HL-60 (cell line): Measurements from ENCODE around the gene QRICH1.
A peak's percentile ranks its signal among the peaks of the same experiment; 100 is the strongest.

Experiments used
- DNase-seq, 2 experiments: peaks; one replicate each; pipeline ENCODE4 v3.0.0-alpha.2; 2010 to 2020; ENCODE audit warnings: low read depth in 1 of 2, low spot score in 1 of 2
- H3K27ac ChIP-seq: fragments of 250-450 bp; sonication (Bioruptor Pico); replicated peaks from 2 replicates; pipeline ENCODE4 v1.5.1; 2020; ENCODE audit warnings: mild to moderate bottlenecking, moderate library complexity
- H3K27me3 ChIP-seq: fragments of 250-450 bp; sonication (Bioruptor Pico); 2 replicates; pipeline ENCODE4 v1.5.1; 2021; ENCODE audit warnings: mild to moderate bottlenecking, moderate library complexity; ENCODE audit not compliant: insufficient read depth, poor library complexity, severe bottlenecking
- H3K4me3 ChIP-seq: replicated peaks from 2 replicates; pipeline ENCODE4 v1.5.1; 2011; ENCODE audit warnings: mild to moderate bottlenecking, control low read depth, low read length; ENCODE audit not compliant: insufficient read depth
- GABPA ChIP-seq: IDR thresholded peaks from 2 replicates; pipeline ENCODE4 v1.6.1; 2012; ENCODE audit warnings: low read depth
- POLR2AphosphoS5 ChIP-seq: IDR thresholded peaks from 2 replicates; pipeline ENCODE4 v1.6.1; 2012; ENCODE audit warnings: low read depth
- SPI1 ChIP-seq: IDR thresholded peaks from 2 replicates; pipeline ENCODE4 v1.6.1; 2012; ENCODE audit warnings: low read depth, mild to moderate bottlenecking, borderline replicate concordance
- TF ChIP-seq, protein P1 (sequence below): IDR thresholded peaks from 2 replicates; pipeline ENCODE4 v1.6.1; 2012; ENCODE audit warnings: low read depth; ENCODE audit not compliant: insufficient replicate concordance
- TF ChIP-seq, protein P2 (sequence below): IDR thresholded peaks from one replicate; pipeline ENCODE4 v1.5.1; 2011; ENCODE audit warnings: low read length, control low read depth, inconsistent platforms; ENCODE audit not compliant: insufficient read depth

Gene QRICH1

DNA sequence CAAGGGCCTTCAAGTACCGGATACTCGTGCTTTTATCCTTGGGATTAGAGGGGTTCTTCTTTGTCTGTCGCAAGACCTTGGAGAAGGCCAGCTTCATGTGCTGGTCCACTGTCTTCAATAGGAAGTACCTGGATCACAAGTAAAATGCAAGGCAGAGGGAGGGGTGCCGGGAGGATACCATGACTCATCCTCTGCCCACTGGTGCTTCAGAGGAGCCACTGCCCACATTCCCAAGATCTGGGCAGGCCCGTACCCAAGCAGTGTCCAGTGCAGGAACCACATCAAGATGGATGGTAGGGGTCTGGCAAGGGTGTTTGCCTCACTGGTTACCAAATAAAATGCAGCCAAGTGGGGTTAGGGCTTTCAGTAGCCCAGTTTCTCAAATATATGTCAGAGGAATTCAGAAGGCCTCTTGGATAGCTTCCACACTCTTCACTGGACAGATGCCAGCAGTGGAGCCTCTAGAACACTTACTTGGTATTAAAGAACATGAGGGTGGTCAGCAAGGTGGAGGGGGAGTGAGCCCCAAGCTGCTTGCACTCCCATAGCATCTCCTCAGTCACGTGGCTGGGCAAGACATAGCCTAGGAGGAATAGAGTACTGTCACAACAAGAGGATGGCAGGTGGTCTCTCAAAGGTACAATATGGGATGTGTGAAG lies 61.1 kb downstream of the QRICH1 start:
- TF ChIP-seq POLR2AphosphoS5 (no peak), GABPA (no peak), SPI1 (no peak)
- TF ChIP-seq, protein P1, sequence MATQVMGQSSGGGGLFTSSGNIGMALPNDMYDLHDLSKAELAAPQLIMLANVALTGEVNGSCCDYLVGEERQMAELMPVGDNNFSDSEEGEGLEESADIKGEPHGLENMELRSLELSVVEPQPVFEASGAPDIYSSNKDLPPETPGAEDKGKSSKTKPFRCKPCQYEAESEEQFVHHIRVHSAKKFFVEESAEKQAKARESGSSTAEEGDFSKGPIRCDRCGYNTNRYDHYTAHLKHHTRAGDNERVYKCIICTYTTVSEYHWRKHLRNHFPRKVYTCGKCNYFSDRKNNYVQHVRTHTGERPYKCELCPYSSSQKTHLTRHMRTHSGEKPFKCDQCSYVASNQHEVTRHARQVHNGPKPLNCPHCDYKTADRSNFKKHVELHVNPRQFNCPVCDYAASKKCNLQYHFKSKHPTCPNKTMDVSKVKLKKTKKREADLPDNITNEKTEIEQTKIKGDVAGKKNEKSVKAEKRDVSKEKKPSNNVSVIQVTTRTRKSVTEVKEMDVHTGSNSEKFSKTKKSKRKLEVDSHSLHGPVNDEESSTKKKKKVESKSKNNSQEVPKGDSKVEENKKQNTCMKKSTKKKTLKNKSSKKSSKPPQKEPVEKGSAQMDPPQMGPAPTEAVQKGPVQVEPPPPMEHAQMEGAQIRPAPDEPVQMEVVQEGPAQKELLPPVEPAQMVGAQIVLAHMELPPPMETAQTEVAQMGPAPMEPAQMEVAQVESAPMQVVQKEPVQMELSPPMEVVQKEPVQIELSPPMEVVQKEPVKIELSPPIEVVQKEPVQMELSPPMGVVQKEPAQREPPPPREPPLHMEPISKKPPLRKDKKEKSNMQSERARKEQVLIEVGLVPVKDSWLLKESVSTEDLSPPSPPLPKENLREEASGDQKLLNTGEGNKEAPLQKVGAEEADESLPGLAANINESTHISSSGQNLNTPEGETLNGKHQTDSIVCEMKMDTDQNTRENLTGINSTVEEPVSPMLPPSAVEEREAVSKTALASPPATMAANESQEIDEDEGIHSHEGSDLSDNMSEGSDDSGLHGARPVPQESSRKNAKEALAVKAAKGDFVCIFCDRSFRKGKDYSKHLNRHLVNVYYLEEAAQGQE = no peak
- TF ChIP-seq, protein P2, sequence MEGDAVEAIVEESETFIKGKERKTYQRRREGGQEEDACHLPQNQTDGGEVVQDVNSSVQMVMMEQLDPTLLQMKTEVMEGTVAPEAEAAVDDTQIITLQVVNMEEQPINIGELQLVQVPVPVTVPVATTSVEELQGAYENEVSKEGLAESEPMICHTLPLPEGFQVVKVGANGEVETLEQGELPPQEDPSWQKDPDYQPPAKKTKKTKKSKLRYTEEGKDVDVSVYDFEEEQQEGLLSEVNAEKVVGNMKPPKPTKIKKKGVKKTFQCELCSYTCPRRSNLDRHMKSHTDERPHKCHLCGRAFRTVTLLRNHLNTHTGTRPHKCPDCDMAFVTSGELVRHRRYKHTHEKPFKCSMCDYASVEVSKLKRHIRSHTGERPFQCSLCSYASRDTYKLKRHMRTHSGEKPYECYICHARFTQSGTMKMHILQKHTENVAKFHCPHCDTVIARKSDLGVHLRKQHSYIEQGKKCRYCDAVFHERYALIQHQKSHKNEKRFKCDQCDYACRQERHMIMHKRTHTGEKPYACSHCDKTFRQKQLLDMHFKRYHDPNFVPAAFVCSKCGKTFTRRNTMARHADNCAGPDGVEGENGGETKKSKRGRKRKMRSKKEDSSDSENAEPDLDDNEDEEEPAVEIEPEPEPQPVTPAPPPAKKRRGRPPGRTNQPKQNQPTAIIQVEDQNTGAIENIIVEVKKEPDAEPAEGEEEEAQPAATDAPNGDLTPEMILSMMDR = no peak
- H3K27me3 ChIP-seq = no peaks in the 10 kb centered on the region
- no peak overlapping the region for H3K4me3 ChIP-seq
- no peak overlapping the region for H3K27ac ChIP-seq
- no peak for DNase-seq

DNA sequence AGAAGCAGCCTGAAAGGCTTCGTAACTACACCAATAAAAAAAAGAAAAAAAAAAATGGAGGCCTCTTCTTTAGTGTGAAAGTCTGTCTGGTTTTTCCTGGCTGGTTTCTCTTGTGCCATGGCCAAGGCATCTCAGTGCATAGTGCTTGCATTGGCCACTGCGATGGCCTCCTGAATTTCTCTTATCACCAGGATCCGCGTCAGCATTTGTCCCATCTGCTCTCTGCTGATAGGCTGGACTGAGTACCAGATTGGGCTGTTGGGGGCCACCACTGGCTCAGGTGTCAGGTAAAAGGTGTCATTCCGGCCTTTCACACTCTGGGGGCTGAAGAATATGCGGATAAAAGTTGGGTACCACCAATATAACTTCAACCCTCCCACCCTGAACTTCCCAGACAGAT lies 63.5 kb downstream of the QRICH1 start:
- TF ChIP-seq, protein P2 = no peak
- TF ChIP-seq, protein P1 = no peak
- TF ChIP-seq POLR2AphosphoS5 (no peak), GABPA (no peak), SPI1 (no peak)
- H3K27ac ChIP-seq = no peak overlapping the region
- H3K4me3 ChIP-seq = no peak overlapping the region
- H3K27me3 ChIP-seq = no peaks in the 10 kb centered on the region
- DNase-seq = no peak

DNA sequence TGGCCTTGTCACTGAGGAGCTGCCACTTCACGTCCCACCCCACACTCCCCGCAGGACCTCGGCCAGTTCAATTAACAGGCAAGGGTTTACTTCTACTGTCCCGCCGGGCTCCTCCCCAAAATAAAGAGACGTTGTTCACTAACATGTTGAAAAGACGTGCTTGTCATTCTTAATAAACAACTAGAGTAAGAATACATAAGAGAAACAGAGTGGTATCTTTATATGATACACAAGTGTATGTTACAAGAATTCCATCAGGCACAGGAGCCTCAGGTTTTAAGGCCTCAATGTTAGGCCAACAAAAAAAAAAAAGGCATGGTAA lies 64.3 kb downstream of the QRICH1 start:
- DNase-seq = no peak
- Histone ChIP-seq H3K27ac (peak overlapping the region; percentile 82), H3K4me3 (no peak overlapping the region), H3K27me3 (no peaks in the 10 kb centered on the region)
- TF ChIP-seq, protein P1 = no peak
- TF ChIP-seq POLR2AphosphoS5 (no peak), SPI1 (no peak), GABPA (no peak)
- TF ChIP-seq, protein P2 = no peak
